GM13976 (cell line): ENCODE measurements around the gene TIMM23.
A peak's percentile ranks its signal among the peaks of the same experiment; 100 is the strongest.

Experiments
- DNase-seq: peaks from one replicate; pipeline ENCODE4 v3.0.0; 2012; ENCODE audit warnings: low spot score
- in situ Hi-C: fragments of 300-500 bp; cut with MboI; formaldehyde crosslinking; loops from one replicate; pipeline ENCODE4 v1.12.0; 2022; ENCODE audit warnings: low sequenced_read_pairs, mixed read lengths, inconsistent platforms; ENCODE audit not compliant: unreplicated experiment
- TF ChIP-seq, protein P1 (sequence below): IDR thresholded peaks from 2 replicates; pipeline ENCODE4 v1.5.1; 2012; ENCODE audit warnings: borderline replicate concordance, mild to moderate bottlenecking; ENCODE audit not compliant: insufficient read depth; ENCODE audit errors: extremely low read depth, missing control alignments, control extremely low read depth

The TIMM23 gene

DNA sequence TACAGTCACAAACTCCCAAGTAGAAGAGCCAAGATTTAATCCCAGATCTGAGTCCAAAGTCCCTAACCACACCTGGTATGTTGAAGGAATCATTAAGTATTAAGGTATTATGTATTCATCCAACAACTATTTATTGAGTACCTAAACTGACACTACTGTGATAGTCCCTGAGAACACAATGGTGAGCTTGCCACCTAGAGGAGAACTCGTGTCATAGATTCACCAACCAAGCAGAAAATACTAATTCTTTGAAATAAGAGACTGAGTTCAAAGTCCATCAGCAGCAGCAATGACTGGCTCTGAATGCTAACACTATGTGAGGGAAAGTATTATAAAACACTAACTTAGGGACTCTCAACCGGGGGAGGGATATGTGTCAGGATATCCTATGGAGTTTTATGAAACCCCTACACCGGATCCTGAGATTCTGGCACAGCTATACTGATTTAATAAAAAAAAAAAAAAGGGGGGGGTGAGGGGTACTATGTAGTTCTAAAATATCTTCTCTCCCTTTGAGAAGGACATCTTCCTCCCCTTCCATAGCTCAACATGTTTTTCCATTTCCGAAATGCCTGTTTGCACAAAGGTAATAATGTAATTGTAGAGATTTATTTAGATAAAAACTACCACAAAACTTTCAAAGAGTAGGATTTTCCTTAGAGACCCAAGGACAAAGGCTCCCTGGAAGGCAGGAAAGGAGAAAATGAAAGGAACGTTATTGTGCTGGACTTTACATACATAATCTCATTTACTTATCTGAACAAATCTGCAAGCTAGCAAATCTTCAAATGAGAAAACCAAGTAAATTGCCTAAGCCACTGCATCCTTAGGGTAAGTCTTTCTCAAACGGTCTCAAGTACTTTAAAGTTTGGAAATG is 56.5 kb downstream of the TIMM23 start:
- TF ChIP-seq, protein P1, sequence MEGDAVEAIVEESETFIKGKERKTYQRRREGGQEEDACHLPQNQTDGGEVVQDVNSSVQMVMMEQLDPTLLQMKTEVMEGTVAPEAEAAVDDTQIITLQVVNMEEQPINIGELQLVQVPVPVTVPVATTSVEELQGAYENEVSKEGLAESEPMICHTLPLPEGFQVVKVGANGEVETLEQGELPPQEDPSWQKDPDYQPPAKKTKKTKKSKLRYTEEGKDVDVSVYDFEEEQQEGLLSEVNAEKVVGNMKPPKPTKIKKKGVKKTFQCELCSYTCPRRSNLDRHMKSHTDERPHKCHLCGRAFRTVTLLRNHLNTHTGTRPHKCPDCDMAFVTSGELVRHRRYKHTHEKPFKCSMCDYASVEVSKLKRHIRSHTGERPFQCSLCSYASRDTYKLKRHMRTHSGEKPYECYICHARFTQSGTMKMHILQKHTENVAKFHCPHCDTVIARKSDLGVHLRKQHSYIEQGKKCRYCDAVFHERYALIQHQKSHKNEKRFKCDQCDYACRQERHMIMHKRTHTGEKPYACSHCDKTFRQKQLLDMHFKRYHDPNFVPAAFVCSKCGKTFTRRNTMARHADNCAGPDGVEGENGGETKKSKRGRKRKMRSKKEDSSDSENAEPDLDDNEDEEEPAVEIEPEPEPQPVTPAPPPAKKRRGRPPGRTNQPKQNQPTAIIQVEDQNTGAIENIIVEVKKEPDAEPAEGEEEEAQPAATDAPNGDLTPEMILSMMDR, result peak; percentile 61
- DNase-seq, result peak; percentile 66
- in situ Hi-C loops, result no loop called here

DNA sequence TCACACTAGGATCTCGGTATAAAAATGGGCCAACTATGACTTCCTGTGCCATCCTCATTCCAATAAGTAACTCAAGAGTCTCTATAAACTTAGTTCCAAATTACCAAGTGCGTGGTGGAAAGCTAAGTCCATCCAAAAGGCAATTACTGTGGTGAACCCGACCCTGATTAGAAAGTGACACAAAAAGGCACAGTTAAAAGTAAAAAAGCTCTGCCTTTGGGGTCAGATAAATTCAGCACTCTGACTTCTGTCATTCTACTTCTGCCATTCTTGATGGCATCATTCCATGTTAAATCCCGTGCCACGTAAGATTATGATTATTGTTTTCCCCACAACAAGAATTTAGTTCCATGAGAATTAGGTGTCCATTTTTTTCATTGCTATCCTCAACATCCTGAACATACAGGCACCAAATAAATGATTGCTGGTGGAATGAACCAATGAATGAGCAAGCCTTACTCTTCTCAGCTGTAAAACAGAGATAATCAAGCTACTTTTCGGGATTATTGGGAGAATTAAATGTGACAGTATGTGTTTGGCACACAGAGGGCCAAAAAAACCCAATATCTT is 57.3 kb downstream of the TIMM23 start:
- TF ChIP-seq, protein P1, result no peak
- in situ Hi-C loops, result no loop called here

DNA sequence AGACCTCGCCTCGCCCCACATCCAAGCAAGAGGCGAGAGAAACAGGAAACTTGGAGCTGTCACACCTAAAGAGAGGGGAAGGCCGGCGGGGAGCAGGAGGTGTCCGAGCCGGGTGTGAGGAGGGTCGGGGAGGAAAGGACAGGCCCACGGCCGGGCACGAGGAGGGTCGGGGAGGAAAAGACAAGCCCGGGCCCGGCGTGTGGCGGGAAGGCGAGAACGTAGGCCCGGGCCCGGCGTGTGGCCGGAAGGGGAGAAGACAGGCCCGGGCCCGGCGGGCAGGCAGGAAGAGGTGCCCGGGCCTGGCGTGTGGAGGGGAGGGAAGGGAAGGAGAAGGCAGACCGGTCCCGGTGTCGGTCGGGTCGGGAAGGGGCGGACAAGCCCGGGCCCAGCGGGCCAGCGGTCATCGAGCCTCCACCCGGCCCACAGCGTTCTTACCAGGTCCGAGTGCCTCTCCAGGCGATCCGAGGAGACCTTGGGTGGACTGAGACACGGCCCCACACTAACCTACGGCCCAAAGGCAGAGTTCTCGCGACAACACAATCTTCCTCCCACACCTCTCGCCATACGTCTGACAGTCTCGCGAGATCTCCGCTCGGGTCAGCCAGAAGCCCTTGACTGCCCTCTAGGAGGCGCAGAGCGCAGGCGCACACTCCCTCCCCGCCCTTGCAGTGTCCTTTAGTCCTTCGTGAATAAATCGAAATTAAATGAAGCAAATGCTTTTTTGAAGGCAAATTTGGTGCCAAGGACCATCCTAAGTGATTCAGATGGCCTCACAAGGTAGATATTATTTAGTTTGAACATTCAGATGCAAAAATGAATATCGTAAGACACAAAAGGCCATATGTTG is 58.0 kb downstream of the TIMM23 start, which contains the start of gene NCOA4:
TSS of gene NCOA4 (minus strand) at position 533 of the 847 bp plus-strand sequence. CDS start 13,943 bp downstream, outside the sequence.
- TF ChIP-seq, protein P1, result peak; percentile 83
- in situ Hi-C loops, result no loop called here
- peak; percentile 98 for DNase-seq

More for the DNA sequence above, 57.3 kb downstream of the TIMM23 start:
- DNase-seq, result no peak

DNA sequence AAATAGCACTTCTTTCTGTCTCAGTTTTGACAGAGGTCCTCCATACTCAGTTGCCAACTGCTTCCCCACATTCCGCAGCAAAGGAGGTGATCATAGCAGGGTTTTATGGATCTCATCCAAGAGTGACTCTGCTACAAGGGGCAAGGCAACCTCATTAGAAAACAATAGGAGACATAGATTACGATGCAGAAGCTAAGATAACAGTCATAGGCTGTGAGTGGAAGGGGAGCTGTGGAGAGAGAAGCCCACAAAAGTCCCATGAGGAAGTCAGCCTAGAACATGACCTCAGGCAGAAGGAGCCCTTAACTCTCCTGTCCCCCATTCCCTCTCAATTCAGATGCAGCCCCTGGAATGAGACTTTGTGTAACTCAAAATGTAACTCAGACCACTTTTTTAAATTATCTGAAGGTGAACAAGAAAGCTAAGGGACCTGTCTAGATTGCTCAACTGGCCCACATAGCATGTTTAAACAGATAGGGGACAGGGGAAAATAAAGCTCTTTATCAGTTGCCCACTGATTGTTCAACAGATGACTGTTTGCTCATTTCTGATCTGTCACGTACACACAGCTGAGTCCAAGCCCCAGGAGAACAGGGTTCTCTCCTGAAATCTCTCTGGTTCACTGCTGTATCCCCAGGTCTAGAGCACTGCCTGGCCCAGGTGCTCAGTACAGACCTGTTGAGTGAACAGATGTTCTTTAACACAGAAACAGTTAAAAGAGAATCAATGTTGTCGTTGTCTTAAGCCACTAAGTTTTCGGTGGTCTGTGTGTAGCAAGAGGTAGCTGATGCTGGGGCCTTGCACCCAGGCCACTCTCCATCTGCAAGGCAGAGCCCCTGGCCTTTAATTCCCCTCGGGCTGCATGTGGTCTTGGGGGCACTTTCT is 59.6 kb downstream of the TIMM23 start:
- no peak for DNase-seq
- in situ Hi-C loops, result no loop called here
- TF ChIP-seq, protein P1, result no peak

DNA sequence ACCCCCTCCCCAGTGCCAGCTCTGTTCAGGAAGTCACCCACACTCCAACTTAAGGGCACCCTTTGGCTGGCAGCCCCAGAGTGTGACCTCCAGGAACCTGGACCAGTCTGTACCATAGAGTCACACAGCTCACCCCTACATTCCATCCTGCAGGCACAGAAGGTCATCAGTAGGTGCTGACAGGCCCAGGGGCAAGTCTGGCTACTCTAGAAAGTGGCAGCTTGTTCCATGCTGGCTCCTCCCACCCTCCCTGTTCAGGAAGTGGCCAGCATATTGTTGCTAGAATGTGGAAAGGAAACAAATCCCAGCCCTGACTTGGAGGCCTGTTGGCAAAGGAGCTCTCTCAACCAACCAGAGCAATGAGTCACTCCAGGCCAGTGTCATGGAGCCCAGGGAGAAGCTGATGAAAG is 61.3 kb downstream of the TIMM23 start:
- TF ChIP-seq, protein P1, result no peak
- in situ Hi-C loops, result no loop called here
- DNase-seq, result no peak
